Stimulated activated CD4-positive, alpha-beta T cell treated with anti-CD3 and anti-CD28 coated beads, TNF-alpha, amount 100 ng/mL, for 1 hour (primary cell): ENCODE measurements around the gene CMSS1.

Source experiments
- DNase-seq, 3 donors: peaks; one replicate each; pipeline ENCODE4 v3.0.0-alpha.2; 2020; ENCODE audit warnings: low read depth in 3 of 3, low spot score in 1 of 3

The CMSS1 gene

DNA sequence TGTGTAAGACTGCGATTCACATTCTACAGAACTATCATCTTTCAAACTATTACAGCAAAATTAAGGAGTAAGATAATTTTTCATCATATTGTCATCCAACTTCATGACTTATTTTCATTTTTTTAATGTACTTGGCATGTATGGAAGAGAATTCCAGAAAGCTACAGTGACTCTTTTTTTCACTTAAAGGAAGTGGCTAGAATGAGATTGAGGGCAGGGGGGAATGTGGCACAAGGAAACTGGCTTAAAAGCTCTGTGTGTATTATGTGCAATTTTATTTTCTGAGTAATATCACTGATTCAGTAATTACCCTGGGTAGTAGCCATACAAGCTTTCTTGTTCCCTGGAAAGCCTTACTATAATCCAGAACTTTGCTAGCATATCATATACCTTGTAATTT lies 202.1 kb downstream of the CMSS1 start:
- DNase-seq = no peak

- no peak for DNase-seq
Measured at GRCh38 chr3:100020876-100021644, 203.4 kb downstream of the CMSS1 start.

DNA sequence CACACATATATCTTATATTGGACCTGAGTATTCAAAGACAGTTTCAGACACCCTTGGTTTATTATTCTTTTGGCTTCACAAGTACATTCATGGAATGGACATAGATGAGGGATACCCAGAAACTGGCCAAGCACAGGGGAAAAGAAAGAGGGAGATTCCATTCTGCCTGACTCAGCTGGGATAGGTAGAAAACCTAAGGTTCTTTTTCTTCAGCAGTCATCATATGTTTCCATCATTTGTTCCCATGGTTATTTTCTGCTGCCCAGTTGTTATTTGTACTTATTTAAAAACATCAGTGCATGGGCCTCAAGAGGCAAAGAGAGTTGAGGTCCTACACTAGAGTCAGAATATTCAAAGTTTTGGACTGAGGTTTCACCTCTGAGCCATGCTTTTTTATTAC lies 204.8 kb downstream of the CMSS1 start:
- DNase-seq = no peak

GRCh38 chr3:100023150-100023549 lies 205.5 kb downstream of the CMSS1 start:
- DNase-seq = no peak

GRCh38 chr3:100023595-100023994 lies 205.9 kb downstream of the CMSS1 start:
- no peak for DNase-seq

DNA sequence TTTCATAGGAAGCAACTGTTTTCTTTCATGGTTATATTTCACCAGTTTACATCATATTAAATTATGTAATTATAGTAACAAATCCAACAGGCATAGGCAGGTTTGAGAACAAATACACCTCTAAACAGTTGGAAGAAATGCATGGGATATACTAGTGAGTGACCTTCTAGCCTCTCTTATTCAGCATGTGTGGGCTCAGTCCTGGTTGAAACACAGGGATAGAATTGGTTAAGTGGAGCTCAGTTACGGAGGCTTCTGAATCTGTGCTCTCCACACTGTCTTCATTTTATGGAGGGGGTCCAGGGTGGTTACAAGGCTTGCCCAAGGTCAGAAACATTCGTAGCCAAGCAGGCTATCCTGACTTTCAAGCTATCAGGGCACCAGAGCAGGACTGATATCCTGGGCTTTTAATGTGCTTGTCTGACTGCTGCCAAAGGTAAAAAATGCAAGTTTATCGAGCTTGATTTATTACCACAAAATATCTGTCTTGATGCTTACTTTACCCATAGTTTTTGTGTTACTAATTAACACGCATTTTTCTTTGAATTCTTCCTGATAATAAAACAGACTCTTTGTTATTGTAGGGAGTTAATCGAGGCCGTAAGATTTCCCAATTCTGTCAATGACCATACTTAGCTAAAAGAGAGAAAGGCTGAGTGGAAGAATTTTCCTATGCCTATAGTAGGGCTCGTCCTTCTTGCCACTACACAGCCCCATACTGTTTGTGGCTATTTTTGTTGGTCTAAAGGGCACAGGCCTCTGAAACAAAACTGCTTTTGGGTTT lies 207.1 kb downstream of the CMSS1 start:
- DNase-seq = no peak

GRCh38 chr3:100027321-100027720 lies 209.7 kb downstream of the CMSS1 start:
- DNase-seq = no peak

GRCh38 chr3:100029052-100029451 lies 211.4 kb downstream of the CMSS1 start:
- DNase-seq = no peak

DNA sequence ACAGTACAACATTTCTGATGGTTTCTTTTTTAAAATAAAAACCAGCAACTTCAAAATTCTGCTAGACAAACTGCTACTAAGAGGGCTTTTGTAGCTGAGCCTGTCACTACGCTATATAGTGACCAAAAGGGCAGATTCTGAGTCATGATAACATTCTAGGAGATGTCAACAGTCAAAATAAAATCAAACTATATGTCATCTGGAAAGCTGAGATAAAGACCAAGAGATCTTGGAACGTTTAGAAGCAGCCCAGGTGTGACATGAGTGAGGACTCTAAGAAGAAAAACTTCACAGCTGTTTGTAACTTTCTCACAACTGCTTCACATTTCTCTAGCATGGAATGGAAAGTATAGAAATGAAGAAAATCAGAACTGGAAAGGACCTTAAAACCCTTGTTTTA lies 212.0 kb downstream of the CMSS1 start:
- DNase-seq = no peak

DNA sequence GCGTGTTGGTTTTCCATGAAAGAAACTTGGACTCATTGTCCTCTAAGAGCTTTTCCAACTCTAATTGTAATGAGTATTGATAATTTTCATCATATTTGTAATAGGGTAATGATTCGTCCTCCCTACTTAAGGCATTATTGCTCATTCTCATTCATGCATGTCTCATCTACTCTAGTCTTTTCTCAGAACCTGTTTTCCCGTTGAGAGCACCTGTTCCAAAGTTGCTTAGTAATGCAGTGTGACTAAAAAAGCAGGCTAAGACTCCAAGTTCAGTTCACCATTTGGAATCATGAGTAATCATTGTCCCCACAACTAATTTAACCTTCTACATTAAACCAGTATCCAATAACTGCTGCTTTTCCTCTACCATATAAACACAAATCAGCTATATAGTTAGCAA lies 212.7 kb downstream of the CMSS1 start:
- no peak for DNase-seq

DNA sequence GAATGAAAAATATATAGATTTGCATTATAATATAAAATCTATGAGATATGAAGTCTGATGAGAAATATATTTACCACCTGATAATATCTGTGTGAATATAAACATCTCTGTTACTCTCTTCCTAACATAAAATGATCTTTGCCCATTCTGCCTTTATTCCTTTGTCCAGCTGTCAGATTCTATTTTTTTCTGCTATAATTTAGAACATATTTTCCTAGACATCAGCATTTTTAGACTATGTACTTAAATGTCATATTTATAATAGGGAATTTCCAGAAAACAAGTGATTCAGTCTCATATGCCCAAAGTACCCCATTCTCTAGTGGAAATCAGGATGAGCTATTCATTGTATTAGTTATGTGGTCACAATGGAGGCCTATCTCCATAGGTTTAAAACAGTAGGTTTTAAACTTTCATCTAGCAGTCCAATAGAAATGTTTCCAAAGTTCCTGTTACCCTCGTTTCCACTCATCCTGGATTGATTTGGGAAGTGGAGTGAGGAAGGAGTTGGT lies 213.3 kb downstream of the CMSS1 start:
- DNase-seq = no peak

DNA sequence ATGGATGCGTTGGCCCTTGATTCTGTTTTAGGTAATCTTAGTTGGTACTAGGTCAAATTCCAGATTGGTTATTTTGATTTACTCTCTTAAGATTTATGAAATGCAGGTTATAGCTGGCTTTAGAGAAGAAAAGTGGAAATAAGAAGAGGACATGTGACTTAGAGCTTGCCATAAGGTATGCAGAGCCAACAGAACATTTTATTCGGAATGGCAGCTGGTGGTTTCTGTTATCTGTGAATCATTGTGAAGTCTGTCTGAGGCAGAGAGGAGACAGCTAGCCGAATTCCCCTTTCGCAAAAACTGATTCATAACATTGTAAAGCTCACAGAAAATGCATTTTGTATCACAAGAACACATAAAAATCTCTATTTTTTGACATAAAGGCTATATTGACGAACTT lies 214.6 kb downstream of the CMSS1 start:
- DNase-seq = no peak

DNA sequence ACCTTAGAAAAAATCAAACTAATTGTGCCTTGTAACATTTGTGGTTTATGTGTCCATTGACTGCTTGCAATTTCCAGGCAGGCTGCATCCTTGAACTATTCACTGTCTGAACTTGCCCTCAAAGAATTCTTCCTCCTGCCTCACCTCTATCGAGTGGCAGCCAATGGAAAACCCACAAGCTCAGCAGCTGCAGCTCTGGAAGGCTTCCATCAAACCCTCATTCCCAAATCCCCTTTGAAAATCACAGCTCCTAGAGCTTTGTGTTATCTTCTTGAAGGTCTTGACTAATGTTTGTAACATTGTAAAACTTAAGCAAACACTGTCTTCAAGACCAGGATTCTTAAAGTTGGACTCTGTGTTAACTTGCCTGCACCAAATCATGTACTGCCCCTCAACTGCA lies 215.5 kb downstream of the CMSS1 start:
- no peak for DNase-seq

DNA sequence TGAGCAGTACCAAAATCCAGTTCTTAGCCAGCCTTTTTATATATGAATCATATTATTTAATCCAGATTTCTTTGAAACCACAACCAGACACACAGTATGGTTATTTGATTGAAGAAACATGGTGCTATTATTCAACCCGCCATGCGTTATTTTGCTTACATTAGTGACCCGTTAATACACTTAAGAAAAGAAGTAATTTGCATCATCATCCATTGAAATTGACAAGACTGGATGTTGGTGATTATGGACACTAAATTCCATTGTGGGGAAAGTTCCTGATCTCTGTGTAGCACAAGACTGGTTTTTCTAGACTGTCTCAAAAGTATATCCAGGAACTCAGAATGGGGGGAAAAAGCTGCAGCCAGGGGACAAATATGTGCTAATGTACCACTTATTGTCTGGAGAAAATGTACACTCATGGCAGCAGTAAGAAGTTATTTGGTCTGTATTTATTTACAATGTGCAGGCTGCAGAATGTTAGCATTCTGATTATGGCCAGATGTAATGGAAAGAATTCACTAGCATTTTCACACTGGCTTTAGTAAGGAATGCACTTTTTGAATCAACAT lies 216.3 kb downstream of the CMSS1 start:
- DNase-seq = no peak

DNA sequence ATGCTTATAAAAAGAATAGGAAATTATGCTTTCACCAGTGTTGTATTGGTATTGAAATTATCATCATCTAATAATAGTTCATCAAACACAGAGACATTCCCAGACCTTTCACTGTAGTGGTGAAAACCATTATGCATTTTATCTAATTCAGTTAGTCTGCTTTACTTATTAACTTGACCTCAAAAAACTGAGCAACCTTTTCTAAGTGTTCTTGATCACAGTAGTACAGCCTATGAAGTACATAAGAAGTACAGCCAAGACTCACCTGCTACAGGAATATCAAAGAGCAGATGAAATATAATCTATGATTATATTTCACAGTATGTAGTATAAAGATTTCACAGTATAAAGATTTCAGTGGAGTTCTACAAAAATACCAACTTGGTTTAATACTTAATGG lies 221.4 kb downstream of the CMSS1 start:
- DNase-seq = no peak

GRCh38 chr3:100040451-100041225 lies 223.0 kb downstream of the CMSS1 start:
- no peak for DNase-seq

DNA sequence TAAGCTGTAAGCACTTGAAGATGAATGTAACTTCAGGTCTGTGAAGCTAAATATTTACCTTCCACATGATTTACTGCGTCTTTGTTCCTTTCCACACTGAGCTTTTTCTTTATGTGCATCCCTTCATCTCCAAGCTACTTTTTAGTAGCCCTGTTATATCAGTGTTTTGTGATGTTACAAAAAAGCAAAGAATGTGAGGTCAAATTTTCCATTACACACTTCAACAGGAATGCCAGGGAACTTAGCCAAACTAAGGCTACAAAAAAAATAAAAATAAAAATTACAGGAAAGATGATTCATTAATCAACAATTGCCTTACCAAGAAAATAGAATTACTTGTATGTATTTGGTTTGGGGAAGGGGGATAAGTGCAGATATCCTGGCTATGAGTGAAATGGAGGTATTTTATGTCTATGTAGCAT lies 223.7 kb downstream of the CMSS1 start:
- no peak for DNase-seq

- no peak for DNase-seq
Measured at GRCh38 chr3:100042166-100042981, 224.7 kb downstream of the CMSS1 start.

DNA sequence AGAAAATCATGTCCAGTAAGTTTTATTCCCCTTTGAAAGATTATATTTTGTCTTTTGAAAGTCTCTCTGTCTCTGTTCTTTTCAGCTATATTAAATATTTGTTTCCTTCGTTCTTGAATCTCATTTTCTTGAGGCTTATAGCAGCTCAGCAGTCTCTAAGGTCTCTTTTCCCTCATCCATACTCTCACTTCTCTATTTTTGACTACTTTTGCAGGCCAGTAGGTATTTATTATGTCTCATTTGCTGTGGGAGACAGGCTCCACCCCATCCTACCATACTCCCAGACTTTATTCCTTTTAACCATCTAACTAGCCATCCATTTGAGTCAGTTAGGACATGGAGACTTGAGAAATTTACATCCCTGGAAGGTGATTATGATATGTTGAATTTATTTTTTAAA lies 225.6 kb downstream of the CMSS1 start:
- no peak for DNase-seq

DNA sequence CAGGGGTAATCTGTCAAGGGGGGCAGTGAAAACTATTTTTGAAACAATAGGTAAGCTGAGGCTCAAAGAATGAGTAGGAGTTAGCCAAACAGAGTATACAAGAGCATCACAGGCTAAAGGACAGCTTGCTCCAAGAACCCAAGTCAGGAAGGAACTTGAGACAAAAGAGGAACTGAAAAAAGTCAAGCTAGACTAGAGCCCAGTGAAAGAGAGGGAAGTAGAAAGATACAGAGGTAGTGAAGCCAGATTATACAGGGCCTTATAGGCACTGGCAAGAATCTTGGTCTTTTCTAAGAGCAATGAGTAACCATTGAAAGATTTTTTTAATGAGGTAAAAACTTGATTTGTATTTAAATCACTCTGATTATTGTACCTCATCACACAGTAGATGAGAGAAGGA lies 226.7 kb downstream of the CMSS1 start:
- DNase-seq = no peak
